Fibroblast of lung (primary cell): ENCODE measurements around the gene ZNRF4. TPM values are rescaled to one million over a fixed set of nuclear protein-coding genes. Genes with fewer than 3 reads are reported as not detected.

Experiments used
- DNase-seq, 2 donors: peaks; one replicate each; pipeline versions ENCODE4 v3.0.0 to v3.0.0-alpha.2; 2010; ENCODE audit warnings: low read depth in 2 of 2
- H2AFZ ChIP-seq: 2 replicates; pipeline ENCODE4 v1.5.1; 2012; ENCODE audit warnings: low read length, control low read depth, inconsistent platforms
- H3K27ac ChIP-seq: 2 replicates; pipeline ENCODE4 v1.5.1; 2011; ENCODE audit warnings: low read length, control low read depth; ENCODE audit not compliant: insufficient read depth
- H3K27me3 ChIP-seq: 2 replicates; pipeline ENCODE4 v1.5.1; 2011; ENCODE audit warnings: mild to moderate bottlenecking, low read length; ENCODE audit not compliant: control insufficient read depth, insufficient read depth
- H3K36me3 ChIP-seq: 2 replicates; pipeline ENCODE4 v1.5.1; 2011; ENCODE audit warnings: low read length; ENCODE audit not compliant: control insufficient read depth, insufficient read depth
- H3K4me1 ChIP-seq: 2 replicates; pipeline ENCODE4 v1.5.1; 2011; ENCODE audit warnings: low read length; ENCODE audit not compliant: control insufficient read depth, insufficient read depth; ENCODE audit errors: extremely low read depth
- H3K4me2 ChIP-seq: 2 replicates; pipeline ENCODE4 v1.5.1; 2011; ENCODE audit warnings: low read length, control low read depth; ENCODE audit not compliant: insufficient read depth; ENCODE audit errors: extremely low read depth
- H3K4me3 ChIP-seq, 4 experiments: fragments of 200-600 bp in 1 of 4; sonication (generic) in 1 of 4; replicated peaks in 1 of 4; 2 replicates each; pipeline ENCODE4 v1.5.1; 2011 to 2016; ENCODE audit warnings: low read length in 4 of 4, low read depth in 3 of 4, mild to moderate bottlenecking in 3 of 4, control low read depth in 2 of 4, inconsistent platforms in 1 of 4, mixed read lengths in 1 of 4; ENCODE audit not compliant: insufficient read depth in 1 of 4; ENCODE audit errors: control extremely low read depth in 1 of 4
- H3K79me2 ChIP-seq: 2 replicates; pipeline ENCODE4 v1.5.1; 2012; ENCODE audit warnings: mild to moderate bottlenecking, low read length, inconsistent platforms; ENCODE audit not compliant: control insufficient read depth, insufficient read depth
- H3K9ac ChIP-seq: 2 replicates; pipeline ENCODE4 v1.5.1; 2011; ENCODE audit warnings: mild to moderate bottlenecking, low read length, control low read depth; ENCODE audit not compliant: insufficient read depth
- H3K9me3 ChIP-seq: 2 replicates; pipeline ENCODE4 v1.5.1; 2012; ENCODE audit warnings: low read depth, low read length; ENCODE audit not compliant: control insufficient read depth, insufficient read depth
- H4K20me1 ChIP-seq: 2 replicates; pipeline ENCODE4 v1.5.1; 2011; ENCODE audit warnings: low read length; ENCODE audit not compliant: control insufficient read depth, insufficient read depth; ENCODE audit errors: extremely low read depth
- EZH2 ChIP-seq: IDR thresholded peaks from 2 replicates; pipeline ENCODE4 v1.5.1; 2012; ENCODE audit warnings: low read length, control low read depth, mild to moderate bottlenecking; ENCODE audit errors: missing control alignments
- polyA plus RNA-seq, 2 donors: library from polyadenylated mRNA; depleted of rRNA in 1 of 2; stranded (reverse) in 1 of 2; unstranded in 1 of 2; fragments of >200 nt; gene quantifications; 2 replicates each; pipeline ENCODE4 v1.2.1, GENCODE V29; 2011 to 2012; ENCODE audit warnings: missing spikeins in 1 of 2
- total RNA-seq: library from RNA; depleted of rRNA; stranded (reverse); fragments of >200 nt; gene quantifications from 2 replicates; pipeline ENCODE4 v1.2.1, GENCODE V29; 2014
- TF ChIP-seq, protein P1 (sequence below), 2 donors: IDR thresholded peaks in 1 of 2; conservative IDR thresholded peaks in 1 of 2; 1 replicate in 1 of 2; 2 replicates in 1 of 2; pipeline ENCODE4 v1.5.1; 2011 to 2012; ENCODE audit warnings: low read length in 2 of 2, control low read depth in 1 of 2, inconsistent platforms in 1 of 2, low read depth in 1 of 2, mild to moderate bottlenecking in 1 of 2

The ZNRF4 gene
- total and polyA plus RNA-seq, 2 donors (not counting 1 experiment from before 2014, with no cell fraction given) = not detected

DNA sequence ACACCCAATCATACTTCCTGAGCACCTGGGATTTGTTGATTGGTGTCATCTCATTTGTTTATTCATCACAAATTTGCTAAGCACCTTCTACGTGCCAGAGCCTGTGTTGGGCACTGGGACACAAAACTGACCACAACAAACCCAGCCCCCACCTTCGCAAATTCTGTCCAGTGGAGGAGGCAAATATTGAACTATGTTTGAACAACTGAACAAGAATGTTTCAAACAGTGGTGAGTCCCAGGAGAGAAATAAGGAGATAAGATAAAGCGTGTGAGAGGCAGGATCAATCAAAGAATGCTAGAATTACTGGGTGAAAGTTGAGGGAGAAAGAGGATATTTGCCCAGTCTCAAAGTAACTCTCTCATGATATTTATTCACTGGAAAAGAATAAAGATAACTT, 8.7 kb downstream of the ZNRF4 start:
- Histone ChIP-seq H3K4me2 (no peak overlapping the region), H3K27me3 (peaks cover 5% of the 10 kb centered on the region)

DNA sequence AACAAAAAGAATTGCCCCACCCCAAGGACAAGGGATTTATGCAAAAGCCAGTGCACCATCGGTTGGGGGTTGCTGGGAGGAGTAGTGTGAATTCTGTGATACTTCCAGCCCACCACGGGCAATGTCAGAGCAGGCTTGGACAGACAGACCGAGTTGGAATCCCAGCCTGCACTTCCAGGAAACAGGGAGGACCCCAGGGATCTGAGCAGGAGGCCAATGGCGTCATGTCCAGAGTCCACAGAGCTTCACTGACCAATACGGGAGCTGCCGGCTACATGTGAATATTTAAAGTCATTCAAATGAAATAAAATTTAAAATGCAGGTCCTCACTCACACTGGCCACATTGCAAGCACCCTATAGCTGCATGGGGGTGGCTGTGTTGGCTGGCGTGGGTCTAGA, 10.9 kb downstream of the ZNRF4 start:
- no peak overlapping the region for H3K9ac ChIP-seq
- no peaks in the 10 kb centered on the region for H3K9me3 ChIP-seq
- no peak overlapping the region for H3K27ac ChIP-seq
- H3K4me2 ChIP-seq = no peak overlapping the region
- H2AFZ ChIP-seq = no peak overlapping the region
- no peak overlapping the region for H3K4me3 ChIP-seq
- no peaks in the 10 kb centered on the region for H3K4me1 ChIP-seq
- DNase-seq = no peak
- H3K27me3 ChIP-seq = peaks cover 5% of the 10 kb centered on the region
- no peaks in the 10 kb centered on the region for H3K79me2 ChIP-seq
- TF ChIP-seq, protein P1, sequence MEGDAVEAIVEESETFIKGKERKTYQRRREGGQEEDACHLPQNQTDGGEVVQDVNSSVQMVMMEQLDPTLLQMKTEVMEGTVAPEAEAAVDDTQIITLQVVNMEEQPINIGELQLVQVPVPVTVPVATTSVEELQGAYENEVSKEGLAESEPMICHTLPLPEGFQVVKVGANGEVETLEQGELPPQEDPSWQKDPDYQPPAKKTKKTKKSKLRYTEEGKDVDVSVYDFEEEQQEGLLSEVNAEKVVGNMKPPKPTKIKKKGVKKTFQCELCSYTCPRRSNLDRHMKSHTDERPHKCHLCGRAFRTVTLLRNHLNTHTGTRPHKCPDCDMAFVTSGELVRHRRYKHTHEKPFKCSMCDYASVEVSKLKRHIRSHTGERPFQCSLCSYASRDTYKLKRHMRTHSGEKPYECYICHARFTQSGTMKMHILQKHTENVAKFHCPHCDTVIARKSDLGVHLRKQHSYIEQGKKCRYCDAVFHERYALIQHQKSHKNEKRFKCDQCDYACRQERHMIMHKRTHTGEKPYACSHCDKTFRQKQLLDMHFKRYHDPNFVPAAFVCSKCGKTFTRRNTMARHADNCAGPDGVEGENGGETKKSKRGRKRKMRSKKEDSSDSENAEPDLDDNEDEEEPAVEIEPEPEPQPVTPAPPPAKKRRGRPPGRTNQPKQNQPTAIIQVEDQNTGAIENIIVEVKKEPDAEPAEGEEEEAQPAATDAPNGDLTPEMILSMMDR (conservative IDR thresholded peaks at IDR 0.05 in 1 of 2, IDR thresholded peaks at IDR 0.05 in 1 of 2; ENCODE audit: low read depth in 1 of 2, low read length in 2 of 2) = no peak
- TF ChIP-seq EZH2 = no peak
- no peaks in the 10 kb centered on the region for H4K20me1 ChIP-seq
- H3K36me3 ChIP-seq = no peaks in the 10 kb centered on the region

More for the DNA sequence above, 8.7 kb downstream of the ZNRF4 start:
- no peak for TF ChIP-seq EZH2
- TF ChIP-seq, protein P1 (conservative IDR thresholded peaks at IDR 0.05 in 1 of 2, IDR thresholded peaks at IDR 0.05 in 1 of 2; ENCODE audit: low read depth in 1 of 2, low read length in 2 of 2) = no peak
- no peak overlapping the region for H3K27ac ChIP-seq
- no peaks in the 10 kb centered on the region for H3K9me3 ChIP-seq
- no peaks in the 10 kb centered on the region for H3K36me3 ChIP-seq
- no peaks in the 10 kb centered on the region for H3K79me2 ChIP-seq
- H4K20me1 ChIP-seq = no peaks in the 10 kb centered on the region
- H3K9ac ChIP-seq = no peak overlapping the region
- DNase-seq = no peak
- no peak overlapping the region for H3K4me3 ChIP-seq
- no peak overlapping the region for H2AFZ ChIP-seq
- H3K4me1 ChIP-seq = no peaks in the 10 kb centered on the region

DNA sequence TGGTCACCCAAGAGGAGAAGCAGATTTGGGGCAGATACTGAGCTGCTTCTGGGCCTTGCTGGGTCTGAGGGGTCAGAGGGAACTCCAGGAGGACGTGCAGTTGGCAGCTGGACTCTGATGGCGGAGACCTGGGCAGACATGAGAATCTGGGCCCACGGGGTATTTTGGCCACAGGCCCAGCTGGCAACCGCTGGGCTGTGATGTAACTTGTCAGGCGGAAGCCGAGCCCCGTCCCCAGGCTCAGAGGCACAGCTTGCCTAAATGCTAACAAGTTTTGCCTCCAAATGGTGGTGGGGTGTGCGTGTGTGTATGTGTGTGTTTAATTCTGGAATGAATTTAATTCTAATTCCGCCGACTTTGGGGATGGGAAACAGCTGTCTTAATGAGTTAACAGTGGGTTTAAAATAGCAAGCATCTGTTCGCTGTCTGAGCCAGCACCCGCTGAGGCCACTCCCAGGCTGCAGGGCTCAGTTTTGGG, 11.6 kb downstream of the ZNRF4 start:
- H3K9me3 ChIP-seq = no peaks in the 10 kb centered on the region
- H3K4me3 ChIP-seq = no peak overlapping the region
- H4K20me1 ChIP-seq = no peaks in the 10 kb centered on the region
- peaks cover 5% of the 10 kb centered on the region for H3K27me3 ChIP-seq
- no peaks in the 10 kb centered on the region for H3K79me2 ChIP-seq
- H2AFZ ChIP-seq = no peak overlapping the region
- no peaks in the 10 kb centered on the region for H3K36me3 ChIP-seq
- no peak overlapping the region for H3K27ac ChIP-seq
- TF ChIP-seq, protein P1 (conservative IDR thresholded peaks at IDR 0.05 in 1 of 2, IDR thresholded peaks at IDR 0.05 in 1 of 2; ENCODE audit: low read depth in 1 of 2, low read length in 2 of 2) = no peak
- TF ChIP-seq EZH2 = no peak
- DNase-seq = no peak
- H3K9ac ChIP-seq = no peak overlapping the region
- no peaks in the 10 kb centered on the region for H3K4me1 ChIP-seq
- no peak overlapping the region for H3K4me2 ChIP-seq
